HG02840 (cell line): Measurements from ENCODE around the gene ACTR6.
A peak's percentile ranks its signal among the peaks of the same experiment; 100 is the strongest.
"Not testable (repeated sequence)": the region's sequence is repeated elsewhere in the genome, so short reads cannot be mapped to it uniquely, and the experiment has no call there.

Source experiments
- ATAC-seq: cut with Tn5 transposase; IDR thresholded peaks from one replicate; pipeline ENCODE4 v1.9.1; 2021; ENCODE audit warnings: mild to moderate bottlenecking, moderate library complexity, moderate number of reproducible peaks; ENCODE audit not compliant: unreplicated experiment, low FRiP score

The ACTR6 gene

DNA sequence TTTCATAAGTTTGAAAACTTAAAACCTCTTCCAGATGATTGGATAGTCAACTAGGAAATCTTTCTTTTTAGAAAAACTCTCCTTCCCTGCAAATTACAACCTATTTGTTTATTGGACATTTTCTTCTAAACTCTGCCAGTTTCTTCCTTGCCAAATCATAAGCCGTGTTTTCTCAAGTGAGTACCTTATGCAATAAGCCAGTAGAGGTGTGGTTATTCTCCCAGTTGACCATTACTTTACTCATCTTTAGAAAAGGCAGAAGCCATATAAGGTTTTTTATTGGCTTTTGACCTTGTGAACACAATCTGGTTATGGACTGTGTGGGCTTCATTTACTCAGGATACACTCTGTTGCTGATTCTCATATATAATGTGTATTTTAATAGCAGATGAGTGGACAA, 14.6 kb downstream of the ACTR6 start:
- ATAC-seq: no peak

DNA sequence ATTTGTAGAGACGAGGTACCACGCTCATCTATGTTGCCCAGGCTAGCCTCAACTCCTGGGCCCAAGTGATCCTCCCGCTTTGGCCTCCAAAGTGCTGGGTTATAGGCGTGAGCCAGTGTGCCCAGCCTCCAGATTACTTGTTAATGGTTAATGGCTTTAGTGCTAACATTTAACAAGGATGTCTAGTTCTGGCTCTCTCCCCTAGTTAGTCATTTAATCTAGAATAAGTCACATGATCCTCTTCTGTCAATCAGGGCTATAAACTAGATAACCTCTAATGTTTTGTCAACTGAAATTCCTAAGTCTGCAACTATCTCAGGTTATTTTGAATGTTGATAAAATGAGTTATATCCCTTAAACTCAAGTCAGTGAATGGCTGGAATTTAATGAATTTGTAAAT, 15.7 kb downstream of the ACTR6 start:
- ATAC-seq: no peak

DNA sequence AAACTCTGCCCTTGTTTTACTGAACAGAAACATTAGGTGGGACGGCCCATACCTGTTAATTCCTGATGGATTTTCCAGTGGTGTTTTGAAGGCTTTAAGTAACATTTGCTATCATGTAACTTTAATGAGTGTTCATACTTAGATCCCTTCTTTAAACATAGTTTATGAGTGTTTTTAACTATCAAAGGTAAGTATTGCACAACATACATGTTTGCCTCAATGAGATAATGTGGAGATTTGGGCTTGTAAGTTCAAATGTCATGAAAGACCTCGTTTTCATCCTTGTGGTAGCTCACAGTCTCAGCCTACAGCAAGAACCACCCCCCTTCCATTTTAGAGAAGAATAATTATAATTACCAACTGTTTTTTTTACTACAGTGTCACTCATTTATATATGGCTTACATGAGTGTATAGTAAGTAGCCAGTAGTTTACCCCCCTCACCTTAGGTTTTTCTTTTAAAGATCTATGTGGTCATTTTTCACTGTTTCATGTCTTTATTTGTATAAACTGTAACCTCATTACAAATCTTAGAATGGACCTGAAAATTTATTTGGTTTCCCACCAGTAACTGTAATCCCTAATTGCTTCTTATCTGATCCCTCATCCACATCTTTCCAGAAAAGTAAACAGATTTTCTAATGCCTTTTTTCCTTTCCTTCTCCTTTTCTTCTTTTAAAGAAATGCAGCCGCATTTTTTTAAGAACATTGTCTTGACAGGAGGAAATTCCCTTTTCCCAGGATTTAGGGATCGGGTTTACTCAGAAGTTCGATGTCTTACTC, 18.9 kb downstream of the ACTR6 start:
- ATAC-seq: no peak

GRCh38 chr12:100221523-100221922, 20.9 kb downstream of the ACTR6 start:
- no peak for ATAC-seq

GRCh38 chr12:100222173-100222572, 21.6 kb downstream of the ACTR6 start:
- ATAC-seq: not testable (repeated sequence)

GRCh38 chr12:100225491-100225890, 24.9 kb downstream of the ACTR6 start:
- ATAC-seq: no peak

DNA sequence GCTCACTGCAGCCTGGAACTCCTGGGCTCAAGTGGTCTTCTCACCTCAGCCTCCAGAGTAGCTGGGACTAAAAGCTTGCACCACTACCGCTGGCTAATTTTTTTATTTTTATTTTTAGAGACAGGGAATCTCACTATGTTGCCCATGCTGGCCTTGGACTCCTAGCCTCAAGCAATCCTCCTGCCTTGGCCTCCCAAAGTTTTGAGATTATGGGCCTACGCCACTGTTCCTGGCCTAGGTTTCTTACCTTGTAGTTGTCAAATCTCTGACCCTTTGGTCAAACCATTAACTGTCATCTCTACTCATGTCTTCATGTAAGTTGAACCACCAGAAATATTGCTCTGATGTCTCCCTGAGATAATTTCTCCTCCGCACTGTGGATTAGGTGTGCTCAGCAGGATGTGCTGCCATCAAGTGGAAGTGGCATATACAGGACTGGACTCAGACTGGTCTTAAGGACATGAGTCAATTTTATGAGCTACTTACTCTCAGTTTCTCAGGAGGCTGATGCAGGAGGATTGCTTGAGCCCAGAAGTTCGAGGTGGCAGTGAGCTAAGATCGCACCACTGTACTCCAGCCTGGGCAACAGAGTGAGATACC, 28.5 kb downstream of the ACTR6 start:
- ATAC-seq: no peak

GRCh38 chr12:100229876-100230275, 29.3 kb downstream of the ACTR6 start:
- ATAC-seq: no peak

DNA sequence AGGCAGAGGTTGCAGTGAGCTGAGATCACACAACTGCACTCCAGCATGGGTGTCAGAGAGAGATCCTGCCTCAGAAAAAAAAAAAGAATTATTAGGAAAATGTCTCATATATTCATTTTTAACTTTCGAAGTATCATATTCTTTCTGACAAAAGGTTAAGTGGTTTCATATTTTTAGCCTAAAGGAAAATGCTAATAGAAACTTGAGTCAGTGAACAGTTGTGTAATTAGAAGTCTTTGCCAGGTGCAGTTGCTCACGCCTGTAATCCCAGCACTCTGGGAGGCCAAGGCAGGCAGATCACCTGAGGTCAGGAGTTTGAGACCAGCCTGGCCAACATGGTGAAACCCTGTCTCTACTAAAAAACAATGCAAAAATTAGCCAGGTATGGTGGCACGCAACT, 31.3 kb downstream of the ACTR6 start:
- not testable (repeated sequence) for ATAC-seq

DNA sequence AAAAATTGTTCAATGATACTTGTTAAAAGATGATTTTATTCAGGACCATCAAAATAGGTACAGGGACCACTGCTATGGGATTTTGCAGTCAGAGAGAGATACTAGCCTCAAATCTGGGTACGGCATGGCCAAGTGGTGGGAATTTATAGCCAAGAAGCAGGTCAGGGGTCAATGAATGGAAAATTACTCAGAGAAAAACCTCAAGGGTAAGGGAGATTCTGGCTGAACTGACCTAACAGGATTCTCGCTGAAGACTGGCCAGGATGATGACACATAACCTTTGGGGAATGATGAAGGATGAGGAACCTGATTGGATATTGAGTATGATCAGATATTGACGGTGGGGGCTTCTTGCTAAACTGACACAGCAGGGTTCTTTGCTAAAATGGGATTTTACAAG, 33.6 kb downstream of the ACTR6 start:
- no peak for ATAC-seq

DNA sequence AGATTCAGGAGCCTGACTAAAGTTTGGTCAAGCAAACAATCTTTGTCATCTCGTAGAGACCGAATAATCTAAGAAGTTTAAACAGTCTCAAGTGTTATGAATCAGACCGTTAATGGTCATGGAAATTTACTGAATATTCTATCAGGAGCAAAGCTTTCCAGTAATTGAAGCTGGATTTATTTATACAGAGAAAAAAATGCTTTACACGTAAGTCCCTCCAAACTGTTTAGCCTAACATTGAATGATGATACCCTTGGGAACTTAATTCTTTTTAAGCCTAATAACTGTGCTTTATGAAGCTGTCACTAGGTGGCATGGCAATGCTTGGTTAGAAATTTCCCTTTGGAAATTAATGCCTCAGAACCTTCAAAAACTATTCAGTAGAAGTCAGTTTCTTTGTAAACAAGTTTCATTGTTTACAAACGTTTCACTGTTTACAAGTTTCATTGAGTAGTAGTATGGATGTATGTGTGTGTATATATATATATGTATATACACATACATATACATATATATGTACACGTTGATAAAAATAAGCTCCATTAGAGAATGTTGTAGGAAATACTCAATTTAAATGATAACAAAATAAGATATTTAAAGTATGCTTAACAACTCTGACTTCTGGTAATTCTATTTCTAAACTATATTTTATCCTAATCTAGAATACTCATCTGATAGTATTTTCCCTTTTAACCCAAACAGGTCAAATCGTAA, 34.1 kb downstream of the ACTR6 start:
- ATAC-seq: peak; percentile 56

DNA sequence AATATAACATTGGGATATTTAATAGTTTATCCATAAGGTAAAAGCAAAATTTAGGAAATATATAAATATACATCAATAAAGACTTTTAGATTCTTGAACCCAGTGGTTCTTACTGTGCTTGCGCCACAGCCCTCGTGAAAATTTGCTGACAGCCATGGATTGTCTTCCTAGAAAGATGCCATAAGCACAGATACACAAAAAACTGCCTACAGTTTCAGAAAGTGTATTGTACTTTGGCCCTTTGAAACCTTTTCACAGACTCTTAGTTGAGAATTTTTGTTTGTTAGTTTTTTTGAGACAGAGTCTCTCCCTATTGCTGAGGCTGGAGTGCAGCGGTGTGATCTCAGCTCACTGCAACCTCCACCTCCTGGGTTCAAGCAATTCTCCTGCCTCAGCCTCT, 38.2 kb downstream of the ACTR6 start:
- no peak for ATAC-seq

DNA sequence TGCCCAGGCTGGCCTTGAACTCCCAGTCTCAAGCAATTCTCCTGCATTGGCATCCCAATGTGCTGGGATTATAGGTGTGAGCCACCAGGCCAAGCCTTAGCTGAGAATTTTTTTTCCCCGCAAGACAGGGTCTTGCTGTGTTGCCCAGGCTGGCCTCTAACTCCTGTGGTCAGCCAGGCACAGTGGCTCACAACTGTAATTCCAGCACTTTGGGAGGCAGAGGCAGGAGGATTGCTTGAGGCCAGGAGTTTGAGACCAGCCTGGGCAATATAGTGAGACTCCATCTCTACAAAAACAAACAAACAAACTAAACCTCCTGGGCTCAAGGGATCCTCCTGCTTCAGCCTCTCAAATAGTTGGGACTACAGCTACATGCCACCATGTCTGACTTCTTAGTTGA, 39.0 kb downstream of the ACTR6 start:
- ATAC-seq: no peak

DNA sequence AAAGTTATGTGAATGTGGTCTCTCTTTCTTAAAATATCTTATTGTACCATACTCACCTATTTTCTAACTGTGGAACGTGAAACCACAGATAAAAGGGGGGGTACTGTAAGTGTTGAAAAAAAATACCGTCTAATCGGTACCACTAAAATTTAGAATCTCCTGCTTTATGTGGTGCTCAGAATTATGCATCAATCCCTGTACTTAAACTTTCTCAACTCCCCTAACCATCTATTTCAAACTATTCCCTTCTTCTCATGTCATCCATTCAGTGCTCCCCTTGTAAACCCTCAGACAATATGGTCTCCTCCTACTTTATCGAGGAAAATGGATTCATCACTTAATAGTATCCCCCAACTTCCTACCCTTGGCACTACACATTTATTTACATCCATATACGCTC, 42.5 kb downstream of the ACTR6 start:
- ATAC-seq: no peak

DNA sequence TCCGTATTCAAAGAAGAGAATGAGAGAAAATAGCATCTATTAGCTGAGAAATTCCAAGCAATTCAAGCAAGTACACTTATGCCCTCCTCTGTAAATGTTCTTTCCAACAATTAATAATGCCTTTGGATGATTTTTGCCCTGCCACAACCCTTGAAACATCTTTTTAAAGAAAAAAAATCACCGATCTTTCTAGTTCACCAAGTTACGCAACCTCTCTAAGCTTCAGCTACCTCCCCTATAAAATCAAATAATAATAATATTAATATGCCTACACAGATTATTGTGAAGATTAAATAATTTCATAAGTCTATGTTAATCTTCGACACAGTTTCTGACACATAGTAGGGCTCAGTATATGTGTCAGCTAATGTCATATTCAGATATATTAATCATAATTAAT, 47.1 kb downstream of the ACTR6 start:
- no peak for ATAC-seq

DNA sequence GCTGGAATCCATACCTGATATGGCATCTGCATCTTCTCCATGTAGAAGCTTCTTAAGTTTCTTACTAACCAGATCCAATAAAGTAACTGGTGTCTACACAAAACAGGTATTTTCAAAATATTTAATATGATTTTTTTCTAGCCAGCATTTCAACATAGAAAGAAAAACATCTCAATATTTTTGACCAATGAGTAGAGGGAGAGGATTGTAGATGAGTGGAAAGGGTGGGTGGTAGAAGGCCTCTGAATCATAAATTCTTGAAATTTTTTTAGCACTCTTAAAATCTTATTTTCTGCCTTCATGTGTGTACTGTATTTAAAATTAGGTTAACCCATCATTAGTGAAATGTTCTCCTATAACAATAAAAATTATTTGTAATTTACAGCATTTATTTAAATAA, 48.3 kb downstream of the ACTR6 start:
- no peak for ATAC-seq

DNA sequence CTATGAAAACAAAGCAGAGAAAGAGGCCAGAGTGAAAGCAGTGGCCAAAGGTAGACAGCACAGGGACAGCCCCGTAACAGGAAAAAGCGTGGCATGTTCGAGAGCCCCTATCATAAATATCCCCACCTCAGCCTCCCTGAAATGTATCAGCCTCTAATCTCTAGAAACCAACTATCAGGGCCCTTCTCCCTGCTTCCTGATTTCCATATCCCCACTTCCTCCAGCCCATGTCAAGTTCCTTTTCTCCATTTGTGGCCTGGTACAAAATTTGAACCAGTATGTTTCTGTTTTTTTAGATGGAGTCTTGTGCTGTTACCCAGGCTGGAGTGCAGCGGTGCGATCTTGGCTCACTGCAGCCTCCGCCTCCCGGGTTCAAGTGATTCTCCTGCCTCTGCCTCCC, 49.3 kb downstream of the ACTR6 start:
- ATAC-seq: no peak

DNA sequence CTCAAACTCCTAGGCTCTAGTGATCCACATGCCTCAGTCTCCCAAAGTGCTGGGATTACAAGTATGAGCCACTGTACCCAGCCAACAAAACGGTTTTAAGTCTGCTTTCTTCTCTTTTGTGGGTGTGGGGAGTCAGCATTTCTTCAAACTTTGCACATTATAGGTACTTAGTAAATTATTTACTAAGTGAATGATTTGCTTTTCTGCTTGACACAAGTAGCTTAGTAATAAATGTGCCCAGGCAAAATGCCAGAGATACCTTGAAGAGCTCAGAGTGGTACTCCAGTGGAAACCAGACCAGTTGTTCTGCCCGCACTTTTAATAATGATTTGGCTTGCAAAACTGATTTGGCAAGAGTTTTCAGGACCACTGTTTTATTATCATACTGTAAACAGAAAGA, 51.3 kb downstream of the ACTR6 start:
- no peak for ATAC-seq

DNA sequence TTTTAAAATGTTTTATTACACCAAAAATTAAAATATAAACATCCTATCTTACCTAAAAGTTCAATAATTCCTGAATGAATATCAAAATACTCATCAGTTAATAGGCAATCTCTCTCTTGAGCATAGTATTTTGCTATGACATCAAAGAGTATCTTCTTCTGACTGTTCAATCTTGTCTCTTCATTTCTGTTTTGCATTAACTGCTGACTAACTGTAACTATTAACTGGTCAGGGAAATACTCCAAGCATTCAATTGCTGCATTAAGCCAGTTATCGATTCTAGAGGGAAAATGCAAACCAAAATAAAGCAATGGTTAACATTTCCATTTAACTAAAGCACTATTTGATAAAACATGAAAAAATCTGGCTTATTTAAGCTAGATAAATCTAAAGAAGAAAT, 52.8 kb downstream of the ACTR6 start:
- ATAC-seq: no peak

DNA sequence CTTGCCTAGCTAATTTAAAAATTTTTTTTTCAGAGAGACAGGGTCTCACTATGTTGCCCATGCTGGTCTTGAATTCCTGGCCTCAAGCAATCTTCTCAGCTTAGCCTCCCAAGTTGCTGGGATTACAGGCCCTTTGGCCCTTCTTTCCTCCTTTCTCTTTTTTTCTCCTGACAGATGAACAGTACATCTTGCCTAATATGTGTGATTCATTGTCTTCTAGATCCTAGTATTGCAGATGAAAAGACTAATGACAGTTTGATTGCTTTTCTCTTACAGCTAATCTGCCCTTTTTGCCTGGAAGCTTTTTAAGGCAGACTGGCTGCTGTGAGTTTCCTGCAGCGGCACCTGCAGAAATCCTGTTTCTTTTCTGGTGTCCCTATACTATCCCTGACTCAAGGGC, 54.3 kb downstream of the ACTR6 start:
- no peak for ATAC-seq

GRCh38 chr12:100258127-100258526, 57.5 kb downstream of the ACTR6 start:
- ATAC-seq: no peak

- ATAC-seq: no peak
Observed at GRCh38 chr12:100263131-100263530, 62.5 kb downstream of the ACTR6 start.
